ENCODE measurements around the gene ARRB1. TPM values are rescaled to one million over a fixed set of nuclear protein-coding genes. Genes with fewer than 3 reads are reported as not detected.

Gene ARRB1
- total RNA-seq, 1 donor: 33.2 TPM

DNA sequence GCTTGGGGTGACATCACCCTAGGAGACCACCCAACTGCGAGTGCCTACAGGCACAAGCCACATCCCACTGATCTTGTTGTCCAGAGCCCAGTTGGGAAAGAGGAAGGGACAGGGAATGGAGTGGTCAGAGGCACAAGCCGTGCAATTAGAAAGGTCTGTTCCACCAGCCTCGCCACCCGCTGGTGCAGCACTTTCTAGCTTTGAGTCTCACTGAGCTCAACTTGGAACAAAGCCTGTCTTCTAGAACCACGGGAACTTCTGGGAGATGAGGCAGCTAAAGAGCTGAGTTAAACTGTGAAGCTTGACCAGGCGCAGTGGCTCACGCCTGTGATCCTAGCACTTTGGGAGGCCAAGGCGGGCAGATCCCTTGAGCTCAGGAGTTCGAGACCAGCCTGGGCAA is 81.6 kb downstream of the ARRB1 start:
- TF ChIP-seq, protein P1, sequence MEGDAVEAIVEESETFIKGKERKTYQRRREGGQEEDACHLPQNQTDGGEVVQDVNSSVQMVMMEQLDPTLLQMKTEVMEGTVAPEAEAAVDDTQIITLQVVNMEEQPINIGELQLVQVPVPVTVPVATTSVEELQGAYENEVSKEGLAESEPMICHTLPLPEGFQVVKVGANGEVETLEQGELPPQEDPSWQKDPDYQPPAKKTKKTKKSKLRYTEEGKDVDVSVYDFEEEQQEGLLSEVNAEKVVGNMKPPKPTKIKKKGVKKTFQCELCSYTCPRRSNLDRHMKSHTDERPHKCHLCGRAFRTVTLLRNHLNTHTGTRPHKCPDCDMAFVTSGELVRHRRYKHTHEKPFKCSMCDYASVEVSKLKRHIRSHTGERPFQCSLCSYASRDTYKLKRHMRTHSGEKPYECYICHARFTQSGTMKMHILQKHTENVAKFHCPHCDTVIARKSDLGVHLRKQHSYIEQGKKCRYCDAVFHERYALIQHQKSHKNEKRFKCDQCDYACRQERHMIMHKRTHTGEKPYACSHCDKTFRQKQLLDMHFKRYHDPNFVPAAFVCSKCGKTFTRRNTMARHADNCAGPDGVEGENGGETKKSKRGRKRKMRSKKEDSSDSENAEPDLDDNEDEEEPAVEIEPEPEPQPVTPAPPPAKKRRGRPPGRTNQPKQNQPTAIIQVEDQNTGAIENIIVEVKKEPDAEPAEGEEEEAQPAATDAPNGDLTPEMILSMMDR (IDR thresholded peaks at IDR 0.05; ENCODE audit: insufficient read depth, low read depth, low read length): no peak
- no peak overlapping the region for H3K4me3 ChIP-seq (ENCODE audit: low read depth, low read length)
- DNase-seq (ENCODE audit: low read depth): no peak

DNA sequence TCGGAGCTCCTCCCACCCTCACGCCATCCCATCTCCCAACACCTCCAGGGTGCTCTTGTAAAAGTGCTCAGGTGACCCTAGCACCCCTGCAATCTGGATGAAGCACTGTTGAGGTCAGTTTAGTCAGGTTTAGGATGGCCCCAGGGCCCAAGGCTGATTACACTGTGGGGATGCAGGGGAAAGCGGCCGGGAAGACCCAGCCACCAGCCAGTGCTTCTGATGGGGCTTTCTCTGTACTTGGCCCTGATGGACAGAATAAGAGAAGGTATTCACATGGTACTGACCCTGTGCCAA is 82.1 kb downstream of the ARRB1 start:
- no peak for DNase-seq (ENCODE audit: low read depth)
- H3K4me3 ChIP-seq (ENCODE audit: low read depth, low read length): no peak overlapping the region
- TF ChIP-seq, protein P1 (IDR thresholded peaks at IDR 0.05; ENCODE audit: insufficient read depth, low read depth, low read length): no peak

DNA sequence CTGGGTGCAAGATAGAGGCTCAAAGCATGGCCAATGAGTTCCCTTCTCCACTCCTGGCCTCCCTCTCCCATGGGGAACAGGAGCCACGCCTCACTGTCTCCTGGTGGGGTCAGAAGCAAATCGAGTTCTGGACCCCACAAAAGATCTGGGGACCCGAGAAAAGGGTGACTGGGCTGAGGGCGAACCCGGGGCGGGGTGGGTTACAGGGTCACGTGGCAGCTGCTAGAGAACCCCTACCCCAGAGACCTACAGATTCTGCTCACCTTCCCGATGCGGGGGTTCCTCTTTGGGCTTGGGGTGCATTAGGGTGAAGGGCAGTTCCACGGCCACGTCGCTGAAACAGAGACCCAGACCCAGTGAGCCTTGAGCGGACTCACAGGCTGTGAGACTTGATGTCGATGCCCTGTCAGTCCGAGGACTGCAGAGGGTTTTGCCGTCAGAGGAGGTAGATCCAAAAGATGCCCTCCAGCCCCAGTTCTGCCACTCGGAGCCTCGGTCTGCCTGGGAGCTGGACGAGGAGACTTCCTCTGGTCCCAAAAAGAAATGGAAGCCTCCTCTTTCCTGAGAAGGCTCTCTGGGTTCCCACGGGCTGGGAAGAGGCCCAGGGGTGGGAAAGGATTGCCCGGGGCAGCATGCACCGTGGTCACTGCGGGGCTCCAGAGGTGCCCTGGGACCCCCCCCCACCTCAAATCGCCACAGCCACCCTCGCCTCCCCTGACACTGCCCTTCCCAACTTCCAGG is 82.7 kb downstream of the ARRB1 start:
- TF ChIP-seq, protein P1 (IDR thresholded peaks at IDR 0.05; ENCODE audit: insufficient read depth, low read depth, low read length): no peak
- H3K4me3 ChIP-seq (ENCODE audit: low read depth, low read length): no peak overlapping the region
- no peak for DNase-seq (ENCODE audit: low read depth)

DNA sequence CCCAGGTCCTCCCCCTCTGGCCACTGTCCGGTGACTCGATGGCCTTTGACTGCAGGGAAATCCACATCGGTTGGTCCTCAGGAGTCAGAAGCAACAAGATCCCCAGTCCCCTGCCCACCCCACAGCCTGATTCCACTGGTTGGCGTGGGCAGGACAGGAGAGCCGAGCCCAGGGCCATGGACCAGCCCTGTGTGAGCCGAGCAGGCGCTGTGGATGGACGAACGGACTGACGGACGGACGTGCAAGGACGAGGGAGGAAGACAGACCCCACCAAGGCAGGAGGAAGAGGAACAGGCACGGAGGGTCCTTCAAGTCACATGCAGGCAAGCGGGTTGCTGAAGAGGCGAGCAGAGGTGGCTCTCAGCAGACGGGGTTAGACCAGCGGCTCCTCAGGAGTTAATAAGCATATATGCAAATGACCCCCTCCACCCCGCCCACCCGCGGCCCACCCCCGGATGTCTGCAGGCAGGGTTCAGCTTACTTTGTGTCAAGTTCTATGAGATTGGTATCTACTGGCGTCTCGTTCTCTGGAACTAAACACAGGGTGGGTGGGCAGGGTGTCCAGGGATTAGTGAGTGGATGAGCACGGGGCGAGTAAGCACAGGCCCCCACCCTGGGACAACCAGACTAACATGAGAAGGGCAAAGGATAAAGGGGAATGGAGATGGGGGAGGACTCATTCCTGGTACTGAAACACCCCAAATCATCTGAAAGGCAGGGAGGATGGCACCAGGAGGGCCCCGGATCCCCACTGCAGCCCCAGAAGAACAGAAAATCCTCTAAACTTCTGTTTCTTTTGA is 84.1 kb downstream of the ARRB1 start:
- no peak for DNase-seq (ENCODE audit: low read depth)
- TF ChIP-seq, protein P1 (IDR thresholded peaks at IDR 0.05; ENCODE audit: insufficient read depth, low read depth, low read length): no peak
- no peak overlapping the region for H3K4me3 ChIP-seq (ENCODE audit: low read depth, low read length)

DNA sequence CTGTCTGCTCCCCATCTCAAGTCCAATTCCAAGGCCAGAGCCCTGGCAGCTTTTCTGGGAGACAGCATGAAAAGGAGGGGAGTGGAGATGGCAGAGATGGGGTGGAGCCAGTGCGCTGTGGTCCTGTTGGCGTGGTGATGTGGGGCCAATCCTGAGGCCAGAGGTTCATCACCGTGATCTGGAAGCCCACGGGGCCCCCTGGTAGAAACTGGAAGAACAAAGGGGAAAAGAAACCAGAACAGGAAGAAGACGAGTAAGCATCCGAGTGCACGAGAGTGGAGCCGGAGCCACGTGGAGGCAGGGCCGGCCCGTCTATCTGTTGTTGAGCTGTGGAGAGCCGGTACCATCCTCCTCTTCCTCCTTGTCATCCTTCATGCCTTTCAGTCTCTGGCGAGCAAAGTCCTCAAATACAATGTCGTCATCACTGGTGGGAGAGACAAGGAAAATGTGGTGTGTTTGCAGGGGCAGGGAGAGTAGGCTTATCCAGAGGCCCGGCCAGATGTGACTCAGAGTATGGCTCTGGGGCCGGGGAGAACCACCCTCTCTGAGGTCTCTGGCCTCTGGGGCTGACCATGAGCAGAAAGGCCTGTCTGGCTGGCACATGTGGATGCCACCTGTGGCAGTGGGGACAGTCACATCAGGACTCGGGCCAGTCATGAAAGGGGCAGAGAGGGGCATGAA is 85.5 kb downstream of the ARRB1 start:
- TF ChIP-seq, protein P1 (IDR thresholded peaks at IDR 0.05; ENCODE audit: insufficient read depth, low read depth, low read length): no peak
- DNase-seq (ENCODE audit: low read depth): peak; percentile 47

DNA sequence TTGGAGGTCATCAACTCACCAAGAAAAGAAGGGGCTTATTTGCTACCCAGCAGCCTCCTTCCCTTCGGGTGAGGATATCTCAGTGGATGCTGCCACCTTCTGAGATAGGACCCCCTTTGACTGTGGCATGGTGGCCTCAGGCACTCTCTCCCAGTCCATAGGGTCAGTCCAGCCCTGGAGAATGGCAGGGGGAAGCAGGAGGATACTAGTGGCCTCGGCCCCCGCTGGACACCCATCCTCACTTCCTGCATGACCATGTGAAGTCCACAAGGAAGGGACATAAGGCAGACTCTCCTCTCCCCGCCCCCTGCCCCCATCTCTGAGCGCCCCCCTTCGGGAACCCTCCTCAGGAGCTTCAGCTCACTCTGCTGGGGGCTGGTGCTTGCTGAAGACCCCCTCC is 86.5 kb downstream of the ARRB1 start:
- no peak for DNase-seq (ENCODE audit: low read depth)
- H3K4me3 ChIP-seq (ENCODE audit: low read depth, low read length): no peak overlapping the region
- TF ChIP-seq, protein P1 (IDR thresholded peaks at IDR 0.05; ENCODE audit: insufficient read depth, low read depth, low read length): no peak

More for the DNA sequence above, 85.5 kb downstream of the ARRB1 start:
- H3K4me3 ChIP-seq (ENCODE audit: low read depth, low read length): no peak overlapping the region

Measured in fibroblast of villous mesenchyme (primary cell).